ENCODE data around the gene SLC35E1. TPM values are rescaled to one million over a fixed set of nuclear protein-coding genes. Genes with fewer than 3 reads are reported as not detected.
A peak's percentile ranks its signal among the peaks of the same experiment; 100 is the strongest.

Gene SLC35E1
- polyA plus RNA-seq, 1 experiment = 55.6 TPM

DNA sequence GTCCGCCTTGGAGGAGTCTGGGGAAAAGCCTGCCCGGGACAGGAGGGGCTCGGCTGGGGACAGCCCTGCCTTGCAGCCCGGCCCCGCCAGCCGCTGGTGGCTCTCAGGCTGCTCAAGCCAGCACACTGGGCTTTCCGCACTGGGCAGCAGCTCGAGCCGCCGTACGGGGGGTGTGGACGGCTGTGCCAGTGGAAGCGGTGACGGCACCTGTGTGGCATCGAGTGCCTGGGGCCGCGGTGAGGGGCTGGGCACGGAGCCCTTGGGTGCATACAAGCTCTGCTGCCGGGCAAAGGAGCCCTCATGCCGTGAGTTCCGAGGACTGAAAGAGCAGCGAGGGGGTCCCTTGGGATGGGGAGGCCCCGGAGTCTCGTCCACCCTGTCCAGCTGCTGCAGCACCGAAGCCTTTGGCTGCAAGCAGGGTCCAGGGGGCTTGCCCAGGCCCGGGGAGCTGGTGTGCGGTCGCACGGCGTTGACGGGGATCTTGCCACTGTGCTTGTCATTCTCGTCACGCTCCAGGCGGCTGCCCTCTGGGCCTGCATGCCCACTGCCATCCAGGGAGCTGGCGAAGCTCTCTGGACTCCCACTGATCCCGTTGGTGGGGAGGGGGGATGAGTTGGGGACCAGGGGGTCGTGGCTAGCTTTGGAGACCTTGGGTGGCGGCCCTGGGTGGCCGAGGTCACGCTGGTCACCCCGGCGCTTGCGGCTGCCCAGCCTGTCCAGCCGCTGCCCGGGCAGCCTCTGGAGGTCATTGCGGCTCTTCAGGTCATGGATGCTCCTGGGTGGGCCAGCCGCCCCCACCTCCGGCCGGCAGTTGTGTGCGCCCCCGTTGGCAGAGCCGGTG, 4.7 kb upstream of the SLC35E1 start:
- H3K36me3 ChIP-seq (ENCODE audit: control insufficient read depth, insufficient read depth, low read length) = peaks cover 14% of the 10 kb centered on the region
- CTCF ChIA-PET = interaction anchor here (1.1 kb wide), 1 partner anchor 37 kb away, joined by 3 read pairs; no protein-coding TSS in a partner anchor
- POLR2A ChIA-PET = no interaction called here
- no peaks in the 10 kb centered on the region for H3K27me3 ChIP-seq (ENCODE audit: control insufficient read depth, insufficient read depth, low read length)
- TF ChIP-seq, protein P1, sequence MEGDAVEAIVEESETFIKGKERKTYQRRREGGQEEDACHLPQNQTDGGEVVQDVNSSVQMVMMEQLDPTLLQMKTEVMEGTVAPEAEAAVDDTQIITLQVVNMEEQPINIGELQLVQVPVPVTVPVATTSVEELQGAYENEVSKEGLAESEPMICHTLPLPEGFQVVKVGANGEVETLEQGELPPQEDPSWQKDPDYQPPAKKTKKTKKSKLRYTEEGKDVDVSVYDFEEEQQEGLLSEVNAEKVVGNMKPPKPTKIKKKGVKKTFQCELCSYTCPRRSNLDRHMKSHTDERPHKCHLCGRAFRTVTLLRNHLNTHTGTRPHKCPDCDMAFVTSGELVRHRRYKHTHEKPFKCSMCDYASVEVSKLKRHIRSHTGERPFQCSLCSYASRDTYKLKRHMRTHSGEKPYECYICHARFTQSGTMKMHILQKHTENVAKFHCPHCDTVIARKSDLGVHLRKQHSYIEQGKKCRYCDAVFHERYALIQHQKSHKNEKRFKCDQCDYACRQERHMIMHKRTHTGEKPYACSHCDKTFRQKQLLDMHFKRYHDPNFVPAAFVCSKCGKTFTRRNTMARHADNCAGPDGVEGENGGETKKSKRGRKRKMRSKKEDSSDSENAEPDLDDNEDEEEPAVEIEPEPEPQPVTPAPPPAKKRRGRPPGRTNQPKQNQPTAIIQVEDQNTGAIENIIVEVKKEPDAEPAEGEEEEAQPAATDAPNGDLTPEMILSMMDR (IDR thresholded peaks at IDR 0.05; ENCODE audit: insufficient read depth, low read depth, low read length) = no peak
- no peak overlapping the region for H3K4me3 ChIP-seq (ENCODE audit: low read depth, low read length)
- DNase-seq (ENCODE audit: low read depth) = no peak

DNA sequence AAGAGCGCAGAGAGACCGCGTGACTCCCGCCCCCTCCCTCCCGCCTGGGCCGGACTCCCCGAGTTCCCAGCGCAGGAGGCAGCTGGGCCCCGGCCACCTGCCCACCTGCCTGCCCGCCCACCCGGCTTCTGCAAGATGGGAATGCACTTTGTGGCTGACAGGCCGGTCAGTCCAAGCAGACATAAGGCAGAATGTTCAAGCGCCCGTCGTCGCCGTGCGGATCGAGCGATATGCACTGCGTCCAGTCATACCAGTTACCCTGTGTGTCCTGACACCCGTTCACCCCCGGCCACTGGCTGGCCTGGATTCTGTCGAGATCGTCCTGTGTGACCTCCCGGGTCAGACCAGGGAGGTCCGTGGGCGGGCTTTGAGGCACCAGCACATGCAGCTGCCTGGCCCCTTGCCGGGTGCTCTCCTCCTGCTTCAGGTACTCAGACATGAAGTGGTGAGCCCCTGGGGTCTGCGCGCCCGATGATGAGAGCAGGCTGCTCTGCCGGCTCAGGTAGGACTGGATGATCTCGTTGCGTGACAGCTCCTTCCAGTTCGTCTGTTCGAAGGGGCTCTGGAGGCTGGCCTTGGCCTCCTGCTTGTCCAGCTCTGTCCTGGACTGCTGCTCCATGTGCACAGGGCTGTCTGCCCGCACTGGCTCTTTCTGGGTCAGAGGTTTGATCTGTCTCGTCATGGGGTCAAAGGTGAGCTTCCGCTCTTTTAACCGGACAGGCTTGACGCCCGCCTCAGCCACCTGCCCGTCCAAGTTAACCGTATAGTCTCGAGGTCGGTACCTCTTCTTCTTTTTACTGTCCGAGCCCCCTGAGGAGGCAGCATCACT, 3.9 kb upstream of the SLC35E1 start:
- TF ChIP-seq, protein P1 (IDR thresholded peaks at IDR 0.05; ENCODE audit: insufficient read depth, low read depth, low read length) = no peak
- H3K27me3 ChIP-seq (ENCODE audit: control insufficient read depth, insufficient read depth, low read length) = no peaks in the 10 kb centered on the region
- CTCF ChIA-PET = no interaction called here
- H3K4me3 ChIP-seq (ENCODE audit: low read depth, low read length) = no peak overlapping the region
- no peak for DNase-seq (ENCODE audit: low read depth)
- peaks cover 14% of the 10 kb centered on the region for H3K36me3 ChIP-seq (ENCODE audit: control insufficient read depth, insufficient read depth, low read length)
- POLR2A ChIA-PET = no interaction called here

DNA sequence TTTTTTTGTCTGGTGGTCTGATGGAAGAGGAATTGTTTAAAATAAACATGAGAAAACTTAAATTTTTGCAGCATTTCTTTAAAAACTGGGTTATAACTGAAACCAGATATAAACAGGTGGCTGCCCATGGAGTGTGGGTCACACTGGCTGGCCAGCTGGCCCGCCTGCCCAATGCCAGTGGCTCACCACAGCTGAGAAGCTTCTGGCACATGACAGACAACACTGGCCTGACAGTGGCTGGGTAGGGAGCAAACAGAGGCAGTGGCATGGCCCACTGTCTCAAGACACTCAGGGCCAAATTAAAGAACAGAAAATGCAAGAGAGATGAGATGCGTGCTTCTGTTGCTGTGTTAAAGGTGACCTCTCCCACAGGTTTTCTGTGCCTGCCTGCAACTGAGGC, 3.1 kb upstream of the SLC35E1 start:
- no peak overlapping the region for H3K4me3 ChIP-seq (ENCODE audit: low read depth, low read length)
- no peaks in the 10 kb centered on the region for H3K27me3 ChIP-seq (ENCODE audit: control insufficient read depth, insufficient read depth, low read length)
- TF ChIP-seq, protein P1 (IDR thresholded peaks at IDR 0.05; ENCODE audit: insufficient read depth, low read depth, low read length) = no peak
- DNase-seq (ENCODE audit: low read depth) = no peak
- POLR2A ChIA-PET = no interaction called here
- H3K36me3 ChIP-seq (ENCODE audit: control insufficient read depth, insufficient read depth, low read length) = peaks cover 14% of the 10 kb centered on the region
- CTCF ChIA-PET = no interaction called here

DNA sequence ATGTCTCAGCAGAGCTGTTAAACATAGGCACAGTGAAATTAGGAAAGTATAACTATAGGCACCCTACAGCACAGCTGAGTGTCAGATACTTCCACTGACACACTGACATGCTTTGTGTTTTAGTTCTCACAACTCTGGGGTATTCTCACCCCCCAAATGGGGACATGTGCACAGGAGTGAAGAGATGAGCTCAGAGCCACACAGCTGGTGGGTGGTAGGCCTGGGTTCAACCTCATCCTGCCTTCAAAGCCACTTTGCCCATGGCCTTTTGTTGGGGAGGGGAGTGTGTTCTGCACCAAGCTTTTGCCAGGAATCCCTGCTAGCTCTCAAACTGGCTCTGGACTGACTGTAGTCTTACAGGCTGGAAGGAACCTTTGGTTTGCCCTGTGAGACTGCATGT, 1.7 kb upstream of the SLC35E1 start:
- TF ChIP-seq, protein P1 (IDR thresholded peaks at IDR 0.05; ENCODE audit: insufficient read depth, low read depth, low read length) = no peak
- CTCF ChIA-PET = interaction anchor here (0.9 kb wide), 1 partner anchor 10 kb away, joined by 3 read pairs; no protein-coding TSS in a partner anchor
- POLR2A ChIA-PET = interaction anchor here (0.6 kb wide), 1 partner anchor 13 kb away, joined by 4 read pairs; no protein-coding TSS in a partner anchor
- H3K27me3 ChIP-seq (ENCODE audit: control insufficient read depth, insufficient read depth, low read length) = no peaks in the 10 kb centered on the region
- H3K36me3 ChIP-seq (ENCODE audit: control insufficient read depth, insufficient read depth, low read length) = peaks cover 17% of the 10 kb centered on the region
- H3K4me3 ChIP-seq (ENCODE audit: low read depth, low read length) = no peak overlapping the region
- DNase-seq (ENCODE audit: low read depth) = no peak

DNA sequence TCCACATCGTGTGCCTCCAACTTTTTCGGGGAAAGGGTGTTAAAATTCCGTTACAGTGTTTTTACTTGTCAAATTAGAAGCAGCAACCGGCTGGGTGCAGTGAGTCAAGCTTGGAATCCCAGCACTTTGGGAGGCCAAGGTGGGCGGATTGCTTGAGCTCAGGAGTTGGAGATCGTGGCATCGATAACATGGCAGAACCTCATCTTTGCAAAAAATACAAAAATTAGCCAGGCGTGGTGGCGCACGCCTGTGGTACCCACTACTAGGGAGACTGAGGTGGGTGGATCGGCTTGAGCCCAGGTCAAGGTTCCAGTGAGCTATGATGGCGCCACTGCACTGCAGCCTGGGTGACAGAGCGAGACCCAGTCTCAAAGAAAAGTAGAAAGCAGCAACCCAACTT, 1.1 kb upstream of the SLC35E1 start:
- Histone ChIP-seq H3K27me3 (ENCODE audit: control insufficient read depth, insufficient read depth, low read length) (no peaks in the 10 kb centered on the region), H3K36me3 (ENCODE audit: control insufficient read depth, insufficient read depth, low read length) (peaks cover 15% of the 10 kb centered on the region), H3K4me3 (ENCODE audit: low read depth, low read length) (peak overlapping the region; percentile 57)
- no peak for DNase-seq (ENCODE audit: low read depth)
- ChIA-PET CTCF (interaction anchor here (0.9 kb wide), 1 partner anchor 11 kb away, joined by 3 read pairs; no protein-coding TSS in a partner anchor), POLR2A (no interaction called here)
- TF ChIP-seq, protein P1 (IDR thresholded peaks at IDR 0.05; ENCODE audit: insufficient read depth, low read depth, low read length) = no peak

All from BJ (cell line).